Stimulated activated CD8-positive, alpha-beta memory T cell treated with anti-CD3 and anti-CD28 coated beads, Interleukin-2, amount 100 ng/mL, for 1 hour (primary cell): ENCODE results near the gene LDLRAD4.

Source experiments
- DNase-seq, 2 donors: peaks; one replicate each; pipeline ENCODE4 v3.0.0-alpha.2; 2020; ENCODE audit warnings: low read depth in 2 of 2

LDLRAD4 gene

GRCh38 chr18:13201292-13201691 lies 17.3 kb upstream of the LDLRAD4 start:
- no peak for DNase-seq

GRCh38 chr18:13202571-13202970 lies 16.0 kb upstream of the LDLRAD4 start:
- DNase-seq = no peak

- no peak for DNase-seq
These were observed 12.3 kb upstream of the LDLRAD4 start for GRCh38 chr18:13206301-13206700.

- DNase-seq = no peak
These were observed 11.3 kb upstream of the LDLRAD4 start for GRCh38 chr18:13207294-13207693.

- no peak for DNase-seq
These were observed 7.0 kb upstream of the LDLRAD4 start for GRCh38 chr18:13211534-13211933.

- DNase-seq = no peak
These were observed 5.3 kb upstream of the LDLRAD4 start for GRCh38 chr18:13213036-13213795.

GRCh38 chr18:13214609-13215008 lies 4.0 kb upstream of the LDLRAD4 start:
- no peak for DNase-seq

GRCh38 chr18:13216092-13216582 lies 2.4 kb upstream of the LDLRAD4 start:
- no peak for DNase-seq

GRCh38 chr18:13216711-13217465 lies 1.7 kb upstream of the LDLRAD4 start:
- no peak for DNase-seq

- peak; percentile 11 to 20 for DNase-seq
These were observed 1.0 kb upstream of the LDLRAD4 start for GRCh38 chr18:13217466-13217961.

- DNase-seq = no peak
These were observed 591 bp upstream of the LDLRAD4 start for GRCh38 chr18:13217971-13218367.

- no peak for DNase-seq
These were observed 437 bp downstream of the LDLRAD4 start for GRCh38 chr18:13218997-13219396.

GRCh38 chr18:13219593-13220159 lies 1.1 kb downstream of the LDLRAD4 start:
- no peak for DNase-seq

GRCh38 chr18:13220361-13220991 lies 1.9 kb downstream of the LDLRAD4 start:
- no peak for DNase-seq

- no peak for DNase-seq
These were observed 3.6 kb downstream of the LDLRAD4 start for GRCh38 chr18:13221869-13222855.

GRCh38 chr18:13222856-13223281 lies 4.3 kb downstream of the LDLRAD4 start:
- DNase-seq = no peak

GRCh38 chr18:13223311-13224143 lies 5.0 kb downstream of the LDLRAD4 start:
- DNase-seq = no peak

GRCh38 chr18:13225261-13225660 lies 6.7 kb downstream of the LDLRAD4 start:
- DNase-seq = no peak

- no peak for DNase-seq
These were observed 8.1 kb downstream of the LDLRAD4 start for GRCh38 chr18:13226533-13227144.
